ENCODE data around the gene SAP30BP. TPM values are rescaled to one million over a fixed set of nuclear protein-coding genes. Genes with fewer than 3 reads are reported as not detected.
A peak's percentile ranks its signal among the peaks of the same experiment; 100 is the strongest.
"Not testable (repeated sequence)": the region's sequence is repeated elsewhere in the genome, so short reads cannot be mapped to it uniquely, and the experiment has no call there.

The SAP30BP gene
- total and polyA plus RNA-seq, 8 donors = 22.4 to 106 (median 37.7) TPM

GRCh38 chr17:75635610-75636202 is 31.4 kb upstream of the SAP30BP start:
- intact Hi-C loops (cut with DNase I) = no loop called here
- peak in 2 of 4 donors; percentile 7 to 18 for ATAC-seq

GRCh38 chr17:75636381-75637142 is 30.6 kb upstream of the SAP30BP start:
- TF ChIP-seq CTCF (IDR thresholded peaks at IDR 0.05) = no peak
- Histone ChIP-seq H3K9me3 (no peaks in the 10 kb centered on the region), H3K36me3 (no peaks in the 10 kb centered on the region), H3K27me3 (no peaks in the 10 kb centered on the region), H3K27ac (no peak overlapping the region), H3K4me3 (no peak overlapping the region), H3K4me1 (peaks cover 13 to 14% (median 14%) of the 10 kb centered on the region in 3 donors)
- peak in 2 of 6 donors; percentile 27 to 56 for DNase-seq
- FAIRE-seq = no peak
- WGBS, 2 donors = 92 to 93% methylated on average over 19 of the region's 19 CpGs
- intact Hi-C loops (cut with DNase I) = no loop called here
- no peak for ATAC-seq

More at GRCh38 chr17:75635610-75636202, 31.4 kb upstream of the SAP30BP start:
- DNase-seq (peak in 3 of 6 donors; percentile 33 to 64 (median 58)), FAIRE-seq (no peak)
- no peak for TF ChIP-seq CTCF (IDR thresholded peaks at IDR 0.05)
- Histone ChIP-seq H3K36me3 (no peaks in the 10 kb centered on the region), H3K27ac (no peak overlapping the region), H3K4me1 (peaks cover 13 to 14% (median 14%) of the 10 kb centered on the region in 3 donors), H3K27me3 (no peaks in the 10 kb centered on the region), H3K9me3 (no peaks in the 10 kb centered on the region), H3K4me3 (no peak overlapping the region)
- 51 to 77% methylated on average over 16 of the region's 16 CpGs for WGBS, 2 donors

- peak in 3 of 6 donors; percentile 32 to 62 (median 57) for DNase-seq
- no peak for ATAC-seq
- no peak for FAIRE-seq
- H3K27me3 ChIP-seq = no peaks in the 10 kb centered on the region
- H3K4me3 ChIP-seq = no peak overlapping the region
- H3K9me3 ChIP-seq = no peaks in the 10 kb centered on the region
- TF ChIP-seq CTCF (IDR thresholded peaks at IDR 0.05) = no peak
- peaks cover 13 to 14% (median 14%) of the 10 kb centered on the region in 3 donors for H3K4me1 ChIP-seq
- no peak overlapping the region for H3K27ac ChIP-seq
- no peaks in the 10 kb centered on the region for H3K36me3 ChIP-seq
- 79 to 82% methylated on average over 13 of the region's 13 CpGs for WGBS, 2 donors
- intact Hi-C loops (cut with DNase I) = no loop called here
Measured at GRCh38 chr17:75637143-75637538, 30.0 kb upstream of the SAP30BP start.

GRCh38 chr17:75637551-75637950 is 29.6 kb upstream of the SAP30BP start:
- peaks cover 13 to 14% (median 14%) of the 10 kb centered on the region in 3 donors for H3K4me1 ChIP-seq
- ATAC-seq (no peak), DNase-seq (peak in 2 of 6 donors; percentile 50 to 52), FAIRE-seq (no peak)
- H3K27me3 ChIP-seq = no peaks in the 10 kb centered on the region
- no peak overlapping the region for H3K4me3 ChIP-seq
- TF ChIP-seq CTCF (IDR thresholded peaks at IDR 0.05) = no peak
- H3K27ac ChIP-seq = no peak overlapping the region
- WGBS, 2 donors = 90 to 93% methylated on average over 7 of the region's 7 CpGs
- H3K36me3 ChIP-seq = no peaks in the 10 kb centered on the region
- intact Hi-C loops (cut with DNase I) = no loop called here
- no peaks in the 10 kb centered on the region for H3K9me3 ChIP-seq

GRCh38 chr17:75638039-75638438 is 29.1 kb upstream of the SAP30BP start:
- 90 to 92% methylated on average over 12 of the region's 12 CpGs for WGBS, 2 donors
- H3K4me1 ChIP-seq = peaks cover 13 to 14% (median 14%) of the 10 kb centered on the region in 3 donors
- H3K36me3 ChIP-seq; DNase-seq; H3K27me3 ChIP-seq; FAIRE-seq; intact Hi-C loops (cut with DNase I); H3K9me3 ChIP-seq; H3K4me3 ChIP-seq; H3K27ac ChIP-seq; ATAC-seq: not testable (repeated sequence)
